Progenitor cell of endocrine pancreas (in vitro differentiated cells): ENCODE data around the gene CCDC85A. TPM values are rescaled to one million over a fixed set of nuclear protein-coding genes. Genes with fewer than 3 reads are reported as not detected.

ENCODE experiments used
- DNase-seq: peaks from one replicate; pipeline ENCODE4 v3.0.0; 2021; ENCODE audit warnings: low spot score; ENCODE audit not compliant: unreplicated experiment
- H3K27ac Mint-ChIP-seq: 2 replicates; pipeline ENCODE4 v1.8.0; 2021; ENCODE audit warnings: mild to moderate bottlenecking, moderate library complexity, mixed read lengths
- H3K27me3 Mint-ChIP-seq: 2 replicates; pipeline ENCODE4 v1.8.0; 2021; ENCODE audit warnings: mixed read lengths
- H3K36me3 Mint-ChIP-seq: 2 replicates; pipeline ENCODE4 v1.8.0; 2022; ENCODE audit warnings: mixed read lengths; ENCODE audit not compliant: insufficient read depth
- H3K4me1 Mint-ChIP-seq: 2 replicates; pipeline ENCODE4 v1.8.0; 2021; ENCODE audit warnings: low read depth, mixed read lengths
- H3K4me3 Mint-ChIP-seq: 2 replicates; pipeline ENCODE4 v1.8.0; 2021; ENCODE audit warnings: low read depth, mild to moderate bottlenecking, moderate library complexity, mixed read lengths
- H3K9me3 Mint-ChIP-seq: 2 replicates; pipeline ENCODE4 v1.8.0; 2021; ENCODE audit warnings: low read depth, mixed read lengths
- CTCF ChIP-seq: fragments of 200-600 bp; sonication (generic); IDR thresholded peaks from one replicate; pipeline ENCODE4 v1.5.0; 2021; ENCODE audit warnings: antibody characterized with exemption, mild to moderate bottlenecking; ENCODE audit not compliant: unreplicated experiment
- total RNA-seq: library from RNA; stranded (reverse); gene quantifications from 2 replicates; pipeline ENCODE4 v1.2.1, GENCODE V29; 2021

Gene CCDC85A
- total RNA-seq, 1 donor from 2014 or later: 1.1 TPM

GRCh38 chr2:56344771-56345170 lies 161.0 kb downstream of the CCDC85A start:
- Mint-ChIP-seq H3K4me3 (no peak overlapping the region), H3K27ac (no peak overlapping the region), H3K9me3 (no peaks in the 10 kb centered on the region), H3K27me3 (no peaks in the 10 kb centered on the region), H3K36me3 (no peaks in the 10 kb centered on the region), H3K4me1 (peaks cover 9% of the 10 kb centered on the region)
- no peak for DNase-seq
- TF ChIP-seq CTCF: no peak

GRCh38 chr2:56347881-56348280 lies 164.1 kb downstream of the CCDC85A start:
- no peak for TF ChIP-seq CTCF
- no peak for DNase-seq
- H3K4me1 Mint-ChIP-seq: peaks cover 9% of the 10 kb centered on the region
- H3K27me3 Mint-ChIP-seq: no peaks in the 10 kb centered on the region
- H3K9me3 Mint-ChIP-seq: no peaks in the 10 kb centered on the region
- no peak overlapping the region for H3K4me3 Mint-ChIP-seq
- H3K27ac Mint-ChIP-seq: no peak overlapping the region
- H3K36me3 Mint-ChIP-seq: no peaks in the 10 kb centered on the region

- Mint-ChIP-seq H3K4me3 (no peak overlapping the region), H3K27me3 (no peaks in the 10 kb centered on the region), H3K36me3 (no peaks in the 10 kb centered on the region), H3K27ac (no peak overlapping the region), H3K4me1 (peaks cover 9% of the 10 kb centered on the region), H3K9me3 (no peaks in the 10 kb centered on the region)
- no peak for TF ChIP-seq CTCF
- no peak for DNase-seq
These were observed 164.8 kb downstream of the CCDC85A start for GRCh38 chr2:56348392-56349210.

- Mint-ChIP-seq H3K27ac (no peak overlapping the region), H3K9me3 (peaks cover 5% of the 10 kb centered on the region), H3K27me3 (no peaks in the 10 kb centered on the region), H3K4me3 (no peak overlapping the region), H3K4me1 (no peaks in the 10 kb centered on the region), H3K36me3 (no peaks in the 10 kb centered on the region)
- TF ChIP-seq CTCF: no peak
- no peak for DNase-seq
These were observed 174.0 kb downstream of the CCDC85A start for GRCh38 chr2:56357655-56358295.

- Mint-ChIP-seq H3K27me3 (no peaks in the 10 kb centered on the region), H3K36me3 (no peaks in the 10 kb centered on the region), H3K4me3 (no peak overlapping the region), H3K9me3 (peaks cover 10% of the 10 kb centered on the region), H3K27ac (no peak overlapping the region), H3K4me1 (peaks cover 14% of the 10 kb centered on the region)
- TF ChIP-seq CTCF: no peak
- DNase-seq: no peak
These were observed 178.1 kb downstream of the CCDC85A start for GRCh38 chr2:56361844-56362243.
